Neural progenitor cell (in vitro differentiated cells): ENCODE results near the gene IFT20. TPM values are rescaled to one million over a fixed set of nuclear protein-coding genes. Genes with fewer than 3 reads are reported as not detected.

ENCODE experiments used
- DNase-seq: peaks from one replicate; pipeline ENCODE4 v3.0.0-alpha.2; 2016; ENCODE audit warnings: low spot score
- H2AFZ ChIP-seq: fragments of 200-600 bp; sonication (generic); replicated peaks from 2 replicates; pipeline ENCODE4 v1.6.1; 2016; ENCODE audit warnings: antibody characterized with exemption
- H3F3A ChIP-seq: fragments of 200-600 bp; sonication (generic); 2 replicates; pipeline ENCODE4 v1.6.1; 2016; ENCODE audit warnings: antibody characterized with exemption, low read depth
- H3K27ac ChIP-seq: fragments of 200-600 bp; sonication (generic); 2 replicates; pipeline ENCODE4 v1.5.1; 2016; ENCODE audit warnings: mild to moderate bottlenecking
- H3K27me3 ChIP-seq: fragments of 200-600 bp; sonication (generic); 2 replicates; pipeline ENCODE4 v1.6.1; 2016; ENCODE audit warnings: mild to moderate bottlenecking, moderate library complexity
- H3K36me3 ChIP-seq: fragments of 200-600 bp; sonication (generic); 2 replicates; pipeline ENCODE4 v1.5.1; 2016
- H3K4me1 ChIP-seq: fragments of 200-600 bp; sonication (generic); 2 replicates; pipeline ENCODE4 v1.6.1; 2016; ENCODE audit warnings: mixed run types
- H3K4me2 ChIP-seq: fragments of 200-600 bp; sonication (generic); 2 replicates; pipeline ENCODE4 v1.6.1; 2016
- H3K4me3 ChIP-seq: fragments of 200-600 bp; sonication (generic); 2 replicates; pipeline ENCODE4 v1.5.1; 2016
- H3K79me2 ChIP-seq: fragments of 200-600 bp; sonication (generic); 2 replicates; pipeline ENCODE4 v1.6.1; 2016; ENCODE audit warnings: low read depth
- H3K9ac ChIP-seq: fragments of 200-600 bp; sonication (generic); 2 replicates; pipeline ENCODE4 v1.6.1; 2016
- H3K9me3 ChIP-seq: fragments of 200-600 bp; sonication (generic); 2 replicates; pipeline ENCODE4 v1.5.1; 2016; ENCODE audit warnings: low read depth
- H4K20me1 ChIP-seq: fragments of 200-600 bp; sonication (generic); 2 replicates; pipeline ENCODE4 v1.6.1; 2016; ENCODE audit warnings: low read depth
- H3K27ac Mint-ChIP-seq: 3 replicates; pipeline ENCODE4 v1.8.0; 2021; ENCODE audit warnings: mixed read lengths
- H3K27me3 Mint-ChIP-seq: 2 replicates; pipeline ENCODE4 v1.8.0; 2022; ENCODE audit warnings: low read depth, mild to moderate bottlenecking, inconsistent platforms, moderate library complexity, mixed read lengths; ENCODE audit not compliant: insufficient read depth
- H3K36me3 Mint-ChIP-seq: 3 replicates; pipeline ENCODE4 v1.8.0; 2021; ENCODE audit warnings: mixed read lengths
- H3K4me1 Mint-ChIP-seq: 3 replicates; pipeline ENCODE4 v1.8.0; 2021; ENCODE audit warnings: mixed read lengths
- H3K4me3 Mint-ChIP-seq: 3 replicates; pipeline ENCODE4 v1.8.0; 2021; ENCODE audit warnings: mild to moderate bottlenecking, moderate library complexity, mixed read lengths
- H3K9me3 Mint-ChIP-seq: 3 replicates; pipeline ENCODE4 v1.8.0; 2020; ENCODE audit warnings: mixed read lengths
- EZH2 ChIP-seq: fragments of 200-600 bp; sonication (generic); IDR thresholded peaks from 2 replicates; pipeline ENCODE4 v1.6.1; 2017; ENCODE audit warnings: antibody characterized with exemption, mild to moderate bottlenecking, moderate library complexity
- EZH2phosphoT487 ChIP-seq: fragments of 200-600 bp; sonication (generic); IDR thresholded peaks from 2 replicates; pipeline ENCODE4 v1.6.1; 2017; ENCODE audit warnings: antibody characterized with exemption
- total RNA-seq: library from RNA; depleted of rRNA; stranded (reverse); fragments of >200 nt; gene quantifications from 2 replicates; pipeline ENCODE4 v1.2.3, GENCODE V29; 2015; ENCODE audit warnings: low replicate concordance
- TF ChIP-seq, protein P1 (sequence below): fragments of 200-600 bp; sonication (generic); IDR thresholded peaks from 2 replicates; pipeline ENCODE4 v1.5.1; 2017; ENCODE audit warnings: antibody characterized with exemption, mild to moderate bottlenecking

Gene IFT20, protein sequence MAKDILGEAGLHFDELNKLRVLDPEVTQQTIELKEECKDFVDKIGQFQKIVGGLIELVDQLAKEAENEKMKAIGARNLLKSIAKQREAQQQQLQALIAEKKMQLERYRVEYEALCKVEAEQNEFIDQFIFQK
- total RNA-seq: 25.7 and 68.2 TPM in 2 replicates

DNA sequence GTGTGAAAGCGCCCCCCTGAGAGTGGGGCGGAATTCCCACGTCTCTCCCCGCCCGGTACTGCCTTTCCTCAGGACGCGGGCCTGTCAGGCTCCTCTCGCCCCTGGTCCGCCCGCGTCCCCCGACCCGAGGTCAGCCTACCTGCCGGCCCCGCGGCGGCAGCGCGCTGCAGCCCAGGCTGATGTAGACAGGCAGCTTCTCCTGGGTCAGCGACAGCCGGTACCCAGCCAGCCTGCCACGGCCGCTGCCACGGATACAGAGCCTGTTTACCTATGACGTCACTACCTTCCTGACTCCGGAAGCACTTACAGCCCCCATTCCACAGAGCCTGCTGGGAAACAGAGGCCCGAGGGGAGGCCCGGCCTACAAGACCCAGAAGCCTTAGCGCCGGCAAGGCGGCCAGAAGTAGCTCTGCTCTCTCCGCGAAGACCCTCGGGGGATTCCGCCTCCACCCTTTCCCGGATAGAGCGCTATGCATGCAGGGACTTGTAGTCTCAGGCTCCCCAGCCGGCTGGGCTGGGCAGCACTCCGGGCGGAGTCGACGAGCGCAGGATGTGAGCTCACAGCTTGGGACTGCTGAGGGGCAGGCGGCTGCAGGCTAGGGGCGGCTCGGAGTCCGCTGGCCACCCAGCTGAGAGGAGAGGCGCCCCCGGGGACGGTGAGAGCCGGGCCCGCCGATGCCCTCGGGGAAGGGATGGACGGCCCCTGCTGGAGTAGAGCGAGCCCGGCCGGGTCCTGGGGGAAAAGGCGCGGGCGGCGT lies at the start of gene IFT20, which contains the start of gene TNFAIP1:
Gene IFT20, minus strand, starts transcription at position 272 of the 758 bp plus-strand sequence. CDS start 3,487 bp downstream, outside the sequence.
Gene TNFAIP1, plus strand, starts transcription at position 561 of the 758 bp plus-strand sequence. CDS start 3,761 bp downstream, outside the sequence.
- Mint-ChIP-seq H3K9me3 (no peaks in the 10 kb centered on the region), H3K4me3 (peak within 1 kb of the TSS; percentile 98), H3K27me3 (peaks cover 1% of the 10 kb centered on the region), H3K36me3 (peaks cover 9% of the 10 kb centered on the region), H3K27ac (peak within 1 kb of the TSS; percentile 99), H3K4me1 (peaks cover 31% of the 10 kb centered on the region)
- Histone ChIP-seq H3K4me2 (peak within 1 kb of the TSS; percentile 83), H3K27ac (peak within 1 kb of the TSS; percentile 94), H3K9me3 (no peaks in the 10 kb centered on the region), H3K79me2 (peaks cover 44% of the 10 kb centered on the region), H2AFZ (peak within 1 kb of the TSS; percentile 93), H3K27me3 (no peaks in the 10 kb centered on the region), H3K9ac (peak within 1 kb of the TSS; percentile 91), H3K36me3 (no peaks in the 10 kb centered on the region), H4K20me1 (peaks cover 29% of the 10 kb centered on the region), H3K4me1 (peaks cover 6% of the 10 kb centered on the region), H3K4me3 (peak within 1 kb of the TSS; percentile 82), H3F3A (peaks cover 23% of the 10 kb centered on the region)
- TF ChIP-seq, protein P1, sequence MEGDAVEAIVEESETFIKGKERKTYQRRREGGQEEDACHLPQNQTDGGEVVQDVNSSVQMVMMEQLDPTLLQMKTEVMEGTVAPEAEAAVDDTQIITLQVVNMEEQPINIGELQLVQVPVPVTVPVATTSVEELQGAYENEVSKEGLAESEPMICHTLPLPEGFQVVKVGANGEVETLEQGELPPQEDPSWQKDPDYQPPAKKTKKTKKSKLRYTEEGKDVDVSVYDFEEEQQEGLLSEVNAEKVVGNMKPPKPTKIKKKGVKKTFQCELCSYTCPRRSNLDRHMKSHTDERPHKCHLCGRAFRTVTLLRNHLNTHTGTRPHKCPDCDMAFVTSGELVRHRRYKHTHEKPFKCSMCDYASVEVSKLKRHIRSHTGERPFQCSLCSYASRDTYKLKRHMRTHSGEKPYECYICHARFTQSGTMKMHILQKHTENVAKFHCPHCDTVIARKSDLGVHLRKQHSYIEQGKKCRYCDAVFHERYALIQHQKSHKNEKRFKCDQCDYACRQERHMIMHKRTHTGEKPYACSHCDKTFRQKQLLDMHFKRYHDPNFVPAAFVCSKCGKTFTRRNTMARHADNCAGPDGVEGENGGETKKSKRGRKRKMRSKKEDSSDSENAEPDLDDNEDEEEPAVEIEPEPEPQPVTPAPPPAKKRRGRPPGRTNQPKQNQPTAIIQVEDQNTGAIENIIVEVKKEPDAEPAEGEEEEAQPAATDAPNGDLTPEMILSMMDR: no peak
- TF ChIP-seq EZH2 (no peak), EZH2phosphoT487 (no peak)
- DNase-seq: peak; percentile 100

DNA sequence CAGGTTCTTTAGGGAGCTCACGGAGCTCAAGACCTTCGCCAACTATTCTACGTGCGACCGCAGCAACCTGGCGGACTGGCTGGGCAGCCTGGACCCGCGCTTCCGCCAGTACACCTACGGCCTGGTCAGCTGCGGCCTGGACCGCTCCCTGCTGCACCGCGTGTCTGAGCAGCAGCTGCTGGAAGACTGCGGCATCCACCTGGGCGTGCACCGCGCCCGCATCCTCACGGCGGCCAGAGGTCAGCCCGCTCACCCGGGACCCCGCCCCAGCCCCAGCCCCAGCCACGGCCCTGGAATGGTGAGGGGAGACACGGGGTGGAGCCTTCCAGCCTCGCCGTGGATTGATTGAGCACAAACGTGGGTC lies 49.7 kb upstream of the IFT20 start:
- Mint-ChIP-seq H3K4me1 (no peaks in the 10 kb centered on the region), H3K27ac (no peak overlapping the region), H3K27me3 (peaks cover 6% of the 10 kb centered on the region), H3K4me3 (no peak overlapping the region), H3K36me3 (peaks cover 19% of the 10 kb centered on the region), H3K9me3 (no peaks in the 10 kb centered on the region)
- H3K9ac ChIP-seq: no peak overlapping the region
- no peaks in the 10 kb centered on the region for H3K9me3 ChIP-seq
- H2AFZ ChIP-seq: no peak overlapping the region
- H4K20me1 ChIP-seq: peaks cover 55% of the 10 kb centered on the region
- H3K4me3 ChIP-seq: peak overlapping the region; percentile 39
- H3K27ac ChIP-seq: no peak overlapping the region
- H3K4me2 ChIP-seq: peak overlapping the region; percentile 85
- H3K36me3 ChIP-seq: no peaks in the 10 kb centered on the region
- H3F3A ChIP-seq: peaks cover 12% of the 10 kb centered on the region
- TF ChIP-seq, protein P1: no peak
- peak; percentile 63 for TF ChIP-seq EZH2
- TF ChIP-seq EZH2phosphoT487: peak; percentile 68
- H3K27me3 ChIP-seq: peaks cover 74% of the 10 kb centered on the region
- peak; percentile 31 for DNase-seq
- no peaks in the 10 kb centered on the region for H3K4me1 ChIP-seq
- no peaks in the 10 kb centered on the region for H3K79me2 ChIP-seq

DNA sequence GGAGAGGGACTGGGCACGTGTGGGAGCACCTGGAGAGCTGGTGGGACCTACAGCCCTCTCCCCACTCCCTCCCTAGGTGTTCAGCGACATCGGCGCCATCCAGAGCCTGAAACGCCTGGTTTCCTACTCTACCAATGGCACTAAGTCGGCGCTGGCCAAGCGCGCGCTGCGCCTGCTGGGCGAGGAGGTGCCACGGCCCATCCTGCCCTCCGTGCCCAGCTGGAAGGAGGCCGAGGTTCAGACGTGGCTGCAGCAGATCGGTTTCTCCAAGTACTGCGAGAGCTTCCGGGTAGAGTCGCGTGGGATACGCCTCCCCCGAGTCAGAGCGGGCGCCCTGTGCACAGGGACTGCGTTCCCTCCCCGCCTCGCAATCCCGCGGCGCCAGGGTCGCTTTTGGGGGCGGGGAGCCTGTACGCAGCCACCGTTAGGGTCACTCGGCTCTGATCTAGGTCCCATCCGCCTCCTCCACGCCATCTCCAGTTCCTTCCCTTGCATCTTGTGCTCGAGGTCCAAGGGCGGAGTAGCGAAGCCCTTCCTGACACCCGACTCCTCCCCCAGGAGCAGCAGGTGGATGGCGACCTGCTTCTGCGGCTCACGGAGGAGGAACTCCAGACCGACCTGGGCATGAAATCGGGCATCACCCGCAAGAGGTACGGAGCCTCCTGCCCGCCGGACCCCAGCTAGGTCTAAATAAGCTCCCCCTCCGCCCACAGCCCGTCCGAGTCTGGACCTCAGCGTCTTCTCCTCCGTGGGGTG lies 49.2 kb upstream of the IFT20 start:
- peak overlapping the region; percentile 39 for H3K4me3 ChIP-seq
- H3K36me3 ChIP-seq: no peaks in the 10 kb centered on the region
- no peaks in the 10 kb centered on the region for H3K9me3 ChIP-seq
- H2AFZ ChIP-seq: peak overlapping the region; percentile 62
- H3K4me2 ChIP-seq: peak overlapping the region; percentile 85
- H3K27ac ChIP-seq: no peak overlapping the region
- peaks cover 12% of the 10 kb centered on the region for H3F3A ChIP-seq
- peaks cover 55% of the 10 kb centered on the region for H4K20me1 ChIP-seq
- no peak overlapping the region for H3K27ac Mint-ChIP-seq
- H3K36me3 Mint-ChIP-seq: peaks cover 15% of the 10 kb centered on the region
- H3K9me3 Mint-ChIP-seq: no peaks in the 10 kb centered on the region
- no peaks in the 10 kb centered on the region for H3K4me1 Mint-ChIP-seq
- H3K4me1 ChIP-seq: no peaks in the 10 kb centered on the region
- TF ChIP-seq EZH2phosphoT487 (peak; percentile 83), EZH2 (peak; percentile 87)
- TF ChIP-seq, protein P1: no peak
- H3K27me3 ChIP-seq: peaks cover 80% of the 10 kb centered on the region
- H3K79me2 ChIP-seq: no peaks in the 10 kb centered on the region
- no peak overlapping the region for H3K4me3 Mint-ChIP-seq
- no peak overlapping the region for H3K9ac ChIP-seq
- peak; percentile 52 for DNase-seq
- H3K27me3 Mint-ChIP-seq: peaks cover 4% of the 10 kb centered on the region
